Neural cell (in vitro differentiated cells): ENCODE results near the gene POU2F2. TPM values are rescaled to one million over a fixed set of nuclear protein-coding genes. Genes with fewer than 3 reads are reported as not detected.

Experiments used
- H2AFZ ChIP-seq: fragments of 200-600, 300-800 bp; sonication (generic), shearing (Covaris generic); 2 replicates; pipeline ENCODE4 v1.6.0; 2014; ENCODE audit warnings: low read depth, mild to moderate bottlenecking, antibody characterized with exemption, low read length, moderate library complexity
- H3F3A ChIP-seq: fragments of 200-600 bp; shearing (Covaris generic); 2 replicates; pipeline ENCODE4 v1.6.1; 2016; ENCODE audit warnings: mild to moderate bottlenecking, moderate library complexity, mixed read lengths, antibody characterized with exemption, low read length; ENCODE audit not compliant: insufficient read depth, poor library complexity, severe bottlenecking
- H3K27ac ChIP-seq: fragments of 200-600, 300-800 bp; sonication (generic), shearing (Covaris generic); 2 replicates; pipeline ENCODE4 v1.5.1; 2014; ENCODE audit warnings: mild to moderate bottlenecking, low read length, moderate library complexity
- H3K27me3 ChIP-seq: fragments of 300-800, 200-600 bp; sonication (generic), shearing (Covaris generic); 2 replicates; pipeline ENCODE4 v1.6.0; 2014; ENCODE audit warnings: mild to moderate bottlenecking, low read depth, low read length, moderate library complexity; ENCODE audit not compliant: insufficient read depth
- H3K36me3 ChIP-seq: fragments of 300-800, 200-600 bp; sonication (generic), shearing (Covaris generic); 2 replicates; pipeline ENCODE4 v1.5.1; 2014; ENCODE audit warnings: mild to moderate bottlenecking, antibody characterized with exemption, low read length, moderate library complexity; ENCODE audit not compliant: insufficient read depth
- H3K4me2 ChIP-seq: fragments of 300-800, 200-600 bp; sonication (generic), shearing (Covaris generic); 2 replicates; pipeline ENCODE4 v1.6.0; 2014; ENCODE audit warnings: mild to moderate bottlenecking, low read length
- H3K4me3 ChIP-seq: fragments of 300-800, 200-600 bp; sonication (generic), shearing (Covaris generic); 2 replicates; pipeline ENCODE4 v1.5.1; 2014; ENCODE audit warnings: mild to moderate bottlenecking, low read length, moderate library complexity
- H3K79me2 ChIP-seq: fragments of 200-600 bp; shearing (Covaris generic); replicated peaks from 2 replicates; pipeline ENCODE4 v1.6.0; 2014; ENCODE audit warnings: mild to moderate bottlenecking, low read length, moderate library complexity; ENCODE audit not compliant: insufficient read depth
- H3K9ac ChIP-seq: fragments of 300-800, 200-600 bp; sonication (generic), shearing (Covaris generic); 2 replicates; pipeline ENCODE4 v1.6.1; 2016; ENCODE audit warnings: mild to moderate bottlenecking, low read length, mixed read lengths
- H3K9me2 ChIP-seq: fragments of 200-600 bp; shearing (Covaris generic); 2 replicates; pipeline ENCODE4 v1.6.1; 2016; ENCODE audit warnings: mild to moderate bottlenecking, low read length, mixed read lengths; ENCODE audit not compliant: insufficient read depth
- H3K9me3 ChIP-seq: fragments of 200-600, 300-800 bp; sonication (generic), shearing (Covaris generic); 2 replicates; pipeline ENCODE4 v1.6.1; 2016; ENCODE audit warnings: mild to moderate bottlenecking, mixed run types, low read length, moderate library complexity, mixed read lengths
- H4K20me1 ChIP-seq: fragments of 200-600 bp; shearing (Covaris generic); 2 replicates; pipeline ENCODE4 v1.6.1; 2016; ENCODE audit warnings: mild to moderate bottlenecking, mixed run types; ENCODE audit not compliant: insufficient read depth
- EP300 ChIP-seq: fragments of 450-650 bp; conservative IDR thresholded peaks from 2 replicates; pipeline ENCODE4 v1.6.1; 2014; ENCODE audit warnings: antibody characterized with exemption, mild to moderate bottlenecking, moderate library complexity; ENCODE audit not compliant: poor library complexity, severe bottlenecking
- EZH2 ChIP-seq: fragments of 200-600, 300-800 bp; shearing (Covaris generic), sonication (generic); IDR thresholded peaks from 2 replicates; pipeline ENCODE4 v1.6.1; 2014; ENCODE audit warnings: antibody characterized with exemption, low read length, borderline replicate concordance, mild to moderate bottlenecking; ENCODE audit not compliant: insufficient read depth, poor library complexity, severe bottlenecking
- MXI1 ChIP-seq: fragments of 450-650 bp; conservative IDR thresholded peaks from 2 replicates; pipeline ENCODE4 v1.6.1; 2014; ENCODE audit warnings: antibody characterized with exemption, mild to moderate bottlenecking; ENCODE audit not compliant: poor library complexity, severe bottlenecking
- POLR2AphosphoS5 ChIP-seq: IDR thresholded peaks from 2 replicates; pipeline ENCODE4 v1.6.1; 2012
- RAD21 ChIP-seq: fragments of 450-650 bp; conservative IDR thresholded peaks from 2 replicates; pipeline ENCODE4 v1.6.1; 2014; ENCODE audit warnings: antibody characterized with exemption, mild to moderate bottlenecking, moderate library complexity
- SMC3 ChIP-seq: fragments of 450-650 bp; conservative IDR thresholded peaks from 2 replicates; pipeline ENCODE4 v1.6.1; 2014; ENCODE audit warnings: antibody characterized with exemption, mild to moderate bottlenecking, moderate library complexity; ENCODE audit not compliant: poor library complexity
- TAF1 ChIP-seq: IDR thresholded peaks from 2 replicates; pipeline ENCODE4 v1.6.1; 2012; ENCODE audit warnings: low read depth
- polyA plus RNA-seq: library from polyadenylated mRNA; depleted of rRNA; stranded (reverse); fragments of >200 nt; gene quantifications from 2 replicates; pipeline ENCODE4 v1.2.3, GENCODE V29; 2014
- TF ChIP-seq, protein P1 (sequence below): IDR thresholded peaks from 2 replicates; pipeline ENCODE4 v1.6.1; 2012; ENCODE audit warnings: borderline replicate concordance
- TF ChIP-seq, protein P2 (sequence below): fragments of 450-650 bp; IDR thresholded peaks from 2 replicates; pipeline ENCODE4 v1.5.1; 2014; ENCODE audit warnings: antibody characterized with exemption, mild to moderate bottlenecking, moderate library complexity; ENCODE audit not compliant: poor library complexity, severe bottlenecking

The POU2F2 gene
- polyA plus RNA-seq, 1 donor from 2014 or later = 7.7 TPM

DNA sequence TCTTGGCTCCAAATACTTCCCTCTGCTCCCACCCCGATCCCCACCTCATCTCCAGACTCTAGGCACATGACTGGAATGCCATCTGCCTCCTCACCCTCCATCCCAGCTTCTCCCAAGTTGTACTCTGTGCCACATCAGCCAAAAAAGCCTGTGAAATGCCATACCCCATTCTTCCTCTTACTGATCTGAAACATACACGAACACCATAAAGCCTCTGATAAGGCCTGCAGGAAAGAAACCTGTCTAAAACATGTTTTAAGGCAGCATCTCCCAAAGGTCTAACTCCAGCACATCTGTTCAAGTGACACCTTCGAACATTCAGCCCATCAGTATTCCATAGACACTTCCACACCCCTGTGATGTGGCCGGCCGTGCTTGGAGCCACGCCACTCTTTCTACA, 67.8 kb downstream of the POU2F2 start:
- Histone ChIP-seq H3K9me3 (no peaks in the 10 kb centered on the region), H3K27ac (no peak overlapping the region), H3K79me2 (peaks cover 43% of the 10 kb centered on the region), H3K9me2 (no peaks in the 10 kb centered on the region), H2AFZ (no peak overlapping the region), H3K36me3 (no peaks in the 10 kb centered on the region), H3K9ac (no peak overlapping the region), H3K4me2 (no peak overlapping the region), H3K4me3 (no peak overlapping the region), H3K27me3 (no peaks in the 10 kb centered on the region), H3F3A (peaks cover 3% of the 10 kb centered on the region), H4K20me1 (no peaks in the 10 kb centered on the region)
- TF ChIP-seq EZH2 (no peak), TAF1 (no peak), MXI1 (no peak), EP300 (no peak), RAD21 (no peak), POLR2AphosphoS5 (no peak), SMC3 (no peak)
- TF ChIP-seq, protein P1, sequence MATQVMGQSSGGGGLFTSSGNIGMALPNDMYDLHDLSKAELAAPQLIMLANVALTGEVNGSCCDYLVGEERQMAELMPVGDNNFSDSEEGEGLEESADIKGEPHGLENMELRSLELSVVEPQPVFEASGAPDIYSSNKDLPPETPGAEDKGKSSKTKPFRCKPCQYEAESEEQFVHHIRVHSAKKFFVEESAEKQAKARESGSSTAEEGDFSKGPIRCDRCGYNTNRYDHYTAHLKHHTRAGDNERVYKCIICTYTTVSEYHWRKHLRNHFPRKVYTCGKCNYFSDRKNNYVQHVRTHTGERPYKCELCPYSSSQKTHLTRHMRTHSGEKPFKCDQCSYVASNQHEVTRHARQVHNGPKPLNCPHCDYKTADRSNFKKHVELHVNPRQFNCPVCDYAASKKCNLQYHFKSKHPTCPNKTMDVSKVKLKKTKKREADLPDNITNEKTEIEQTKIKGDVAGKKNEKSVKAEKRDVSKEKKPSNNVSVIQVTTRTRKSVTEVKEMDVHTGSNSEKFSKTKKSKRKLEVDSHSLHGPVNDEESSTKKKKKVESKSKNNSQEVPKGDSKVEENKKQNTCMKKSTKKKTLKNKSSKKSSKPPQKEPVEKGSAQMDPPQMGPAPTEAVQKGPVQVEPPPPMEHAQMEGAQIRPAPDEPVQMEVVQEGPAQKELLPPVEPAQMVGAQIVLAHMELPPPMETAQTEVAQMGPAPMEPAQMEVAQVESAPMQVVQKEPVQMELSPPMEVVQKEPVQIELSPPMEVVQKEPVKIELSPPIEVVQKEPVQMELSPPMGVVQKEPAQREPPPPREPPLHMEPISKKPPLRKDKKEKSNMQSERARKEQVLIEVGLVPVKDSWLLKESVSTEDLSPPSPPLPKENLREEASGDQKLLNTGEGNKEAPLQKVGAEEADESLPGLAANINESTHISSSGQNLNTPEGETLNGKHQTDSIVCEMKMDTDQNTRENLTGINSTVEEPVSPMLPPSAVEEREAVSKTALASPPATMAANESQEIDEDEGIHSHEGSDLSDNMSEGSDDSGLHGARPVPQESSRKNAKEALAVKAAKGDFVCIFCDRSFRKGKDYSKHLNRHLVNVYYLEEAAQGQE = no peak
- TF ChIP-seq, protein P2, sequence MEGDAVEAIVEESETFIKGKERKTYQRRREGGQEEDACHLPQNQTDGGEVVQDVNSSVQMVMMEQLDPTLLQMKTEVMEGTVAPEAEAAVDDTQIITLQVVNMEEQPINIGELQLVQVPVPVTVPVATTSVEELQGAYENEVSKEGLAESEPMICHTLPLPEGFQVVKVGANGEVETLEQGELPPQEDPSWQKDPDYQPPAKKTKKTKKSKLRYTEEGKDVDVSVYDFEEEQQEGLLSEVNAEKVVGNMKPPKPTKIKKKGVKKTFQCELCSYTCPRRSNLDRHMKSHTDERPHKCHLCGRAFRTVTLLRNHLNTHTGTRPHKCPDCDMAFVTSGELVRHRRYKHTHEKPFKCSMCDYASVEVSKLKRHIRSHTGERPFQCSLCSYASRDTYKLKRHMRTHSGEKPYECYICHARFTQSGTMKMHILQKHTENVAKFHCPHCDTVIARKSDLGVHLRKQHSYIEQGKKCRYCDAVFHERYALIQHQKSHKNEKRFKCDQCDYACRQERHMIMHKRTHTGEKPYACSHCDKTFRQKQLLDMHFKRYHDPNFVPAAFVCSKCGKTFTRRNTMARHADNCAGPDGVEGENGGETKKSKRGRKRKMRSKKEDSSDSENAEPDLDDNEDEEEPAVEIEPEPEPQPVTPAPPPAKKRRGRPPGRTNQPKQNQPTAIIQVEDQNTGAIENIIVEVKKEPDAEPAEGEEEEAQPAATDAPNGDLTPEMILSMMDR = no peak

DNA sequence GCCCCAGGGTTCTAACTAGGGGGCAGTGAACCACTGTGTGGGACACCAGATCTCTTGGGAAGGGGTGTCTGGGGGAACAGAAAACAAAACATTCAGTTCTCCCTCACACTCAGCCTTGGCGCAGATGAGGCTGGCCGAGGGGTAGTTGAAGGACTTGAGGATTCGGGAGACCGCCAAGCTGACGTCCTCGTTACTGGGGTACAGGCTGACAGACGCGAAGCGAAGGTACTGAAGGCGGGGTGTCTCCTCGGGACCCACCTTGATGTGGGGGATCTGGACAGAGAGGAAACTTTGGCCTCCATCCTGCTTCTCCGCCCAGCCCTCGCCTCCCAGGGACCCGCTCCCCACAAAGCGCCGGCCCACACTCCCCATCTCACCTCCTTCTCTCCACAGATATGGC, 69.9 kb downstream of the POU2F2 start:
- Histone ChIP-seq H3K27me3 (no peaks in the 10 kb centered on the region), H3F3A (no peaks in the 10 kb centered on the region), H3K9me3 (no peaks in the 10 kb centered on the region), H3K79me2 (peaks cover 22% of the 10 kb centered on the region), H3K36me3 (no peaks in the 10 kb centered on the region), H3K9ac (no peak overlapping the region), H3K9me2 (no peaks in the 10 kb centered on the region), H2AFZ (no peak overlapping the region), H3K4me2 (no peak overlapping the region), H4K20me1 (no peaks in the 10 kb centered on the region), H3K4me3 (no peak overlapping the region), H3K27ac (no peak overlapping the region)
- TF ChIP-seq EZH2 (no peak), POLR2AphosphoS5 (no peak), TAF1 (no peak)

DNA sequence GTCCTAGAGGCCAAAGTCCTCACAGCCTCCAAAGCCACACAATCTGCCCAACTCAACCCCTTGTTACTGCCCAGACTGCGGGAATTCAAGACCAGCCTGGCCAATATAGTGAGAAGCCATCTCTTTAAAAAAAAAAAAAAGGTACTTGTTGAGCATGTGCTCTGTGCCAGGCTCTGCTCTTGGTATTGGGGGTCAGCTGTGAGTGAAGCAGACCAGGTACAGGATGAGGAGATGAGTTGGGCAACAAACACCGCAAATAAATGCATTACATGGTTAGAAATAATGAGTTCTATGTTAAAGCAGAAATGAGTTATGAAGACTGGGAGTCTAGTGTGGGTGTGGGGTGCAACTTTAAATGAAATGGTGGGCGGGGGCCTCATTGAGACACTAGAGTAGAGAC, 72.1 kb downstream of the POU2F2 start:
- peaks cover 6% of the 10 kb centered on the region for H3K36me3 ChIP-seq
- H4K20me1 ChIP-seq = no peaks in the 10 kb centered on the region
- no peak overlapping the region for H3K27ac ChIP-seq
- H3K4me2 ChIP-seq = no peak overlapping the region
- H3K4me3 ChIP-seq = no peak overlapping the region
- no peaks in the 10 kb centered on the region for H3K27me3 ChIP-seq
- no peak overlapping the region for H2AFZ ChIP-seq
- H3K9me2 ChIP-seq = no peaks in the 10 kb centered on the region
- no peaks in the 10 kb centered on the region for H3F3A ChIP-seq
- TF ChIP-seq RAD21 (no peak), POLR2AphosphoS5 (no peak), EZH2 (no peak), MXI1 (no peak)
- TF ChIP-seq, protein P1 = no peak
- TF ChIP-seq, protein P2 = no peak
- no peak overlapping the region for H3K9ac ChIP-seq
- H3K79me2 ChIP-seq = no peaks in the 10 kb centered on the region
- H3K9me3 ChIP-seq = no peaks in the 10 kb centered on the region
